ENCODE measurements around the gene TPM2.

DNA sequence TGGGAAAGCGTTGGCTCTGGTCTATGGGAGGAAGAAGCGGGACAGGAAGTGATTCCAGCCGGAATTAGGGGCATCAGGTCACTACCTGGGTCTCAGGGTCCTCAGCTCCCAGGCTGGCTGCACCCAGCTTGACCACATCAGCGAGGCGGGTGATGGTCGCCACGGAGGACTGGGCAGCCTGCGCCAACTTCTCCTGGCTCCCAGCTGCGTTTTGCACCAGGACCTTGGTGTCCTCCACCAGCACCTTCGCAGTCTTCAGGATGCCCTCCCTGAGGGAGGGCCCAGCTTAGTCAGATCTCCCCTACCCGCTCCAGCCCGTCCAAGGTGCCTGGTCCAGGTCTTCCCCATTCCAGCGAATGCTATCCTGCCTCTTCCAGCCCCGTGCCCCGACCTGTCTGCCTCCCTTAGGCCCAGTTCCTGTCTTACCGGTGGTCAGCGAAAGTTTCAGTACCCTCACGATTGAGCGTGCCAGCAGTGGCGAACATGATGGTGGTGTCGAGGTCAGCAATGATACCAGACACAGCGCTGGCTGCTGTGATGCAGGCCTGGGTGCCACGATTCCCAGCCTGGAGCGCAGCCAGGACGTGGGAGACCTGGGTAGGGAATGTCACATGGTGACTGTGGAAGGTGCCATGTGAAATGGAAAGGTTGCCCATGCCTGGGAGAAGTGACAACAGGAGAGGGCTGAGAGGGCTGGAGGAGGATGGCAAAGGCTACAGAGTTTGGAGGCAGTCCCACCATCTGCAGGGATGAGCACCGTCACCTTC is 14.4 kb upstream of the TPM2 start:
- TF ChIP-seq CTCF (conservative IDR thresholded peaks at IDR 0.05) (no peak), ZFX (IDR thresholded peaks at IDR 0.05) (no peak)

Data from C4-2B (cell line).